Medulla oblongata (tissue), 1 donor: ENCODE data around the gene TBCC.

Experiments
- DNase-seq: peaks from one replicate; pipeline ENCODE4 v3.0.0-alpha.2; 2015; ENCODE audit errors: extremely low spot score

TBCC gene

GRCh38 chr6:42771741-42772100, 25.8 kb upstream of the TBCC start:
- no peak for DNase-seq

GRCh38 chr6:42769836-42770235, 23.9 kb upstream of the TBCC start:
- DNase-seq, result no peak

GRCh38 chr6:42769051-42769450, 23.1 kb upstream of the TBCC start:
- DNase-seq, result no peak

- no peak for DNase-seq
Measured at GRCh38 chr6:42766163-42766670, 20.3 kb upstream of the TBCC start.

- DNase-seq, result no peak
Measured at GRCh38 chr6:42764911-42765648, 19.2 kb upstream of the TBCC start.

GRCh38 chr6:42762950-42763349, 17.0 kb upstream of the TBCC start:
- DNase-seq, result no peak

- DNase-seq, result no peak
Measured at GRCh38 chr6:42762426-42762859, 16.5 kb upstream of the TBCC start.

GRCh38 chr6:42761287-42762067, 15.6 kb upstream of the TBCC start:
- DNase-seq, result no peak

- DNase-seq, result no peak
Measured at GRCh38 chr6:42758756-42759430, 13.0 kb upstream of the TBCC start.

- DNase-seq, result no peak
Measured at GRCh38 chr6:42756722-42757121, 10.8 kb upstream of the TBCC start.

GRCh38 chr6:42754759-42755158, 8.9 kb upstream of the TBCC start:
- no peak for DNase-seq

- DNase-seq, result no peak
Measured at GRCh38 chr6:42751055-42751454, 5.2 kb upstream of the TBCC start.

GRCh38 chr6:42748203-42748898, 2.4 kb upstream of the TBCC start:
- DNase-seq, result no peak

- peak; percentile 83 for DNase-seq
Measured at GRCh38 chr6:42746463-42747391, 824 bp upstream of the TBCC start.

GRCh38 chr6:42745083-42745639, 742 bp downstream of the TBCC start:
- DNase-seq, result no peak

GRCh38 chr6:42744351-42744893, 1.5 kb downstream of the TBCC start:
- no peak for DNase-seq

GRCh38 chr6:42742116-42742894, 3.6 kb downstream of the TBCC start:
- no peak for DNase-seq

GRCh38 chr6:42740725-42741124, 5.2 kb downstream of the TBCC start:
- DNase-seq, result no peak

- DNase-seq, result no peak
Measured at GRCh38 chr6:42735976-42736375, 9.9 kb downstream of the TBCC start.
